Neural progenitor cell (in vitro differentiated cells): ENCODE measurements around the gene EEF1AKMT4. TPM values are rescaled to one million over a fixed set of nuclear protein-coding genes. Genes with fewer than 3 reads are reported as not detected.

Experiments used
- DNase-seq: peaks from one replicate; pipeline ENCODE4 v3.0.0-alpha.2; 2016; ENCODE audit warnings: low spot score
- H2AFZ ChIP-seq: fragments of 200-600 bp; sonication (generic); replicated peaks from 2 replicates; pipeline ENCODE4 v1.6.1; 2016; ENCODE audit warnings: antibody characterized with exemption
- H3F3A ChIP-seq: fragments of 200-600 bp; sonication (generic); 2 replicates; pipeline ENCODE4 v1.6.1; 2016; ENCODE audit warnings: antibody characterized with exemption, low read depth
- H3K27ac ChIP-seq: fragments of 200-600 bp; sonication (generic); 2 replicates; pipeline ENCODE4 v1.5.1; 2016; ENCODE audit warnings: mild to moderate bottlenecking
- H3K27me3 ChIP-seq: fragments of 200-600 bp; sonication (generic); 2 replicates; pipeline ENCODE4 v1.6.1; 2016; ENCODE audit warnings: mild to moderate bottlenecking, moderate library complexity
- H3K36me3 ChIP-seq: fragments of 200-600 bp; sonication (generic); 2 replicates; pipeline ENCODE4 v1.5.1; 2016
- H3K4me1 ChIP-seq: fragments of 200-600 bp; sonication (generic); 2 replicates; pipeline ENCODE4 v1.6.1; 2016; ENCODE audit warnings: mixed run types
- H3K4me2 ChIP-seq: fragments of 200-600 bp; sonication (generic); 2 replicates; pipeline ENCODE4 v1.6.1; 2016
- H3K4me3 ChIP-seq: fragments of 200-600 bp; sonication (generic); 2 replicates; pipeline ENCODE4 v1.5.1; 2016
- H3K79me2 ChIP-seq: fragments of 200-600 bp; sonication (generic); 2 replicates; pipeline ENCODE4 v1.6.1; 2016; ENCODE audit warnings: low read depth
- H3K9ac ChIP-seq: fragments of 200-600 bp; sonication (generic); 2 replicates; pipeline ENCODE4 v1.6.1; 2016
- H3K9me3 ChIP-seq: fragments of 200-600 bp; sonication (generic); 2 replicates; pipeline ENCODE4 v1.5.1; 2016; ENCODE audit warnings: low read depth
- H4K20me1 ChIP-seq: fragments of 200-600 bp; sonication (generic); 2 replicates; pipeline ENCODE4 v1.6.1; 2016; ENCODE audit warnings: low read depth
- H3K27ac Mint-ChIP-seq: 3 replicates; pipeline ENCODE4 v1.8.0; 2021; ENCODE audit warnings: mixed read lengths
- H3K27me3 Mint-ChIP-seq: 2 replicates; pipeline ENCODE4 v1.8.0; 2022; ENCODE audit warnings: low read depth, mild to moderate bottlenecking, inconsistent platforms, moderate library complexity, mixed read lengths; ENCODE audit not compliant: insufficient read depth
- H3K36me3 Mint-ChIP-seq: 3 replicates; pipeline ENCODE4 v1.8.0; 2021; ENCODE audit warnings: mixed read lengths
- H3K4me1 Mint-ChIP-seq: 3 replicates; pipeline ENCODE4 v1.8.0; 2021; ENCODE audit warnings: mixed read lengths
- H3K4me3 Mint-ChIP-seq: 3 replicates; pipeline ENCODE4 v1.8.0; 2021; ENCODE audit warnings: mild to moderate bottlenecking, moderate library complexity, mixed read lengths
- H3K9me3 Mint-ChIP-seq: 3 replicates; pipeline ENCODE4 v1.8.0; 2020; ENCODE audit warnings: mixed read lengths
- EZH2 ChIP-seq: fragments of 200-600 bp; sonication (generic); IDR thresholded peaks from 2 replicates; pipeline ENCODE4 v1.6.1; 2017; ENCODE audit warnings: antibody characterized with exemption, mild to moderate bottlenecking, moderate library complexity
- EZH2phosphoT487 ChIP-seq: fragments of 200-600 bp; sonication (generic); IDR thresholded peaks from 2 replicates; pipeline ENCODE4 v1.6.1; 2017; ENCODE audit warnings: antibody characterized with exemption
- total RNA-seq: library from RNA; depleted of rRNA; stranded (reverse); fragments of >200 nt; gene quantifications from 2 replicates; pipeline ENCODE4 v1.2.3, GENCODE V29; 2015; ENCODE audit warnings: low replicate concordance
- TF ChIP-seq, protein P1 (sequence below): fragments of 200-600 bp; sonication (generic); IDR thresholded peaks from 2 replicates; pipeline ENCODE4 v1.5.1; 2017; ENCODE audit warnings: antibody characterized with exemption, mild to moderate bottlenecking

The EEF1AKMT4 gene
- total RNA-seq, 1 donor from 2014 or later, result 3.7 TPM

DNA sequence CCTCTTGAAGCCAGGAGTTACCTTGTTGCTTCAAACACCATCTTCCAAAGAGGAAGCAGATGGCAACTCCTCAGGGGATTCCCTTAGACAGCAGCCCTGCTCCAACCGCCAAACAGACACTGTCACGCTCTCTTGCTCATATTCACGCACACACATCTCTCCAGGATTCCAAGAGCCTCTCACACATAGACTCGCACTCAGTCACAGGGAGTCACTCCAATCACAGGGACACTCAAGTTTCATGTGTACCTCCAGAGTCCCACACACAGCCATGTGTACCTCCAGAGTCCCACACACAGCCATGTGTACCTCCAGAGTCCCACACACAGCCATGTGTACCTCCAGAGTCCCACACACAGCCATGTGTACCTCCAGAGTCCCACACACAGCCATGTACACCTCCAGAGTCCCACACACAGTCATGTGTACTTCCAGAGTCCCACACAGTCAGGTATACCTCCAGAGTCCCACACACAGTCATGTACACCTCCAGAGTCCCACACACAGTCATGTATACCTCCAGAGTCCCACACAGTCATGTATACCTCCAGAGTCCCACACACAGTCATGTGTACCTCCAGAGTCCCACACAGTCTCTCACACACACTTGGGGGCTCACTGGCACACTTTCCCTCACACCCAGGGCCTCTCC lies 14.0 kb upstream of the EEF1AKMT4 start:
- Histone ChIP-seq H3K4me1 (no peaks in the 10 kb centered on the region), H3K27me3 (peaks cover 42% of the 10 kb centered on the region), H3K36me3 (no peaks in the 10 kb centered on the region), H3K9me3 (no peaks in the 10 kb centered on the region), H3F3A (peaks cover 11% of the 10 kb centered on the region), H4K20me1 (peaks cover 28% of the 10 kb centered on the region), H3K4me3 (no peak overlapping the region), H2AFZ (no peak overlapping the region), H3K9ac (no peak overlapping the region), H3K27ac (no peak overlapping the region), H3K79me2 (no peaks in the 10 kb centered on the region), H3K4me2 (no peak overlapping the region)
- H3K9me3 Mint-ChIP-seq, result peaks cover 2% of the 10 kb centered on the region
- H3K36me3 Mint-ChIP-seq, result no peaks in the 10 kb centered on the region
- H3K4me1 Mint-ChIP-seq, result peaks cover 4% of the 10 kb centered on the region
- TF ChIP-seq EZH2phosphoT487, result no peak
- no peak for TF ChIP-seq EZH2
- TF ChIP-seq, protein P1, sequence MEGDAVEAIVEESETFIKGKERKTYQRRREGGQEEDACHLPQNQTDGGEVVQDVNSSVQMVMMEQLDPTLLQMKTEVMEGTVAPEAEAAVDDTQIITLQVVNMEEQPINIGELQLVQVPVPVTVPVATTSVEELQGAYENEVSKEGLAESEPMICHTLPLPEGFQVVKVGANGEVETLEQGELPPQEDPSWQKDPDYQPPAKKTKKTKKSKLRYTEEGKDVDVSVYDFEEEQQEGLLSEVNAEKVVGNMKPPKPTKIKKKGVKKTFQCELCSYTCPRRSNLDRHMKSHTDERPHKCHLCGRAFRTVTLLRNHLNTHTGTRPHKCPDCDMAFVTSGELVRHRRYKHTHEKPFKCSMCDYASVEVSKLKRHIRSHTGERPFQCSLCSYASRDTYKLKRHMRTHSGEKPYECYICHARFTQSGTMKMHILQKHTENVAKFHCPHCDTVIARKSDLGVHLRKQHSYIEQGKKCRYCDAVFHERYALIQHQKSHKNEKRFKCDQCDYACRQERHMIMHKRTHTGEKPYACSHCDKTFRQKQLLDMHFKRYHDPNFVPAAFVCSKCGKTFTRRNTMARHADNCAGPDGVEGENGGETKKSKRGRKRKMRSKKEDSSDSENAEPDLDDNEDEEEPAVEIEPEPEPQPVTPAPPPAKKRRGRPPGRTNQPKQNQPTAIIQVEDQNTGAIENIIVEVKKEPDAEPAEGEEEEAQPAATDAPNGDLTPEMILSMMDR, result no peak
- no peak for DNase-seq
- H3K4me3 Mint-ChIP-seq, result no peak overlapping the region
- H3K27ac Mint-ChIP-seq, result no peak overlapping the region
- peaks cover 37% of the 10 kb centered on the region for H3K27me3 Mint-ChIP-seq

DNA sequence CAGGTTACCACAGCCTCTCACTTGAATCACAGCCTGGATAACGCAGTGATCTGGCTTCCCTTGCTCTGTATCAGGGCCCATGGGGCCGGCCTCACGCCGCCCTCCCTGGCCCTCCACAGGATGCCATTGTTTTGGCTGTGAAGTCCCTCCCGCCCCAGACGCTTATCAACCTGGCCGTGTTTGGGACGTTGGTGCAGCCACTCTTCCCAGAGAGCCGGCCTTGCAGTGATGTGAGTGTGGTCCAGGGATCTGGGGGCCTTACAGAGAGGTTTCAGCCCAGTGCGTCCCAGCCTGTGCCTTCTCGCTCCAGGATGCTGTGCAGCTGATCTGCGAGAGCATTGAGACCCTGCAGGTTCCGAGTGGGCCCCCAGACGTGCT lies 13.4 kb upstream of the EEF1AKMT4 start:
- H3K36me3 Mint-ChIP-seq, result no peaks in the 10 kb centered on the region
- H3K4me1 ChIP-seq, result no peaks in the 10 kb centered on the region
- no peak overlapping the region for H3K4me3 Mint-ChIP-seq
- H3K27ac ChIP-seq, result no peak overlapping the region
- peaks cover 9% of the 10 kb centered on the region for H3F3A ChIP-seq
- H3K79me2 ChIP-seq, result no peaks in the 10 kb centered on the region
- H2AFZ ChIP-seq, result no peak overlapping the region
- peaks cover 30% of the 10 kb centered on the region for H4K20me1 ChIP-seq
- H3K9ac ChIP-seq, result no peak overlapping the region
- no peak overlapping the region for H3K4me3 ChIP-seq
- H3K27me3 Mint-ChIP-seq, result peaks cover 34% of the 10 kb centered on the region
- no peak overlapping the region for H3K4me2 ChIP-seq
- H3K9me3 Mint-ChIP-seq, result peaks cover 2% of the 10 kb centered on the region
- no peak overlapping the region for H3K27ac Mint-ChIP-seq
- H3K4me1 Mint-ChIP-seq, result peaks cover 4% of the 10 kb centered on the region
- TF ChIP-seq EZH2 (no peak), EZH2phosphoT487 (no peak)
- TF ChIP-seq, protein P1, result no peak
- no peaks in the 10 kb centered on the region for H3K36me3 ChIP-seq
- no peaks in the 10 kb centered on the region for H3K9me3 ChIP-seq
- peaks cover 37% of the 10 kb centered on the region for H3K27me3 ChIP-seq
- no peak for DNase-seq

GRCh38 chr3:184236636-184237035 lies 12.8 kb upstream of the EEF1AKMT4 start:
- no peak overlapping the region for H3K9ac ChIP-seq
- H3K27ac ChIP-seq, result no peak overlapping the region
- H3F3A ChIP-seq, result peaks cover 5% of the 10 kb centered on the region
- Mint-ChIP-seq H3K36me3 (no peaks in the 10 kb centered on the region), H3K4me1 (no peaks in the 10 kb centered on the region), H3K27ac (no peak overlapping the region), H3K27me3 (peaks cover 28% of the 10 kb centered on the region), H3K4me3 (no peak overlapping the region), H3K9me3 (peaks cover 2% of the 10 kb centered on the region)
- H3K4me3 ChIP-seq, result no peak overlapping the region
- no peak for DNase-seq
- H3K4me2 ChIP-seq, result no peak overlapping the region
- no peaks in the 10 kb centered on the region for H3K4me1 ChIP-seq
- H3K9me3 ChIP-seq, result no peaks in the 10 kb centered on the region
- peaks cover 30% of the 10 kb centered on the region for H3K27me3 ChIP-seq
- H2AFZ ChIP-seq, result no peak overlapping the region
- no peaks in the 10 kb centered on the region for H3K36me3 ChIP-seq
- H4K20me1 ChIP-seq, result peaks cover 26% of the 10 kb centered on the region
- TF ChIP-seq EZH2 (no peak), EZH2phosphoT487 (no peak)
- TF ChIP-seq, protein P1, result no peak
- no peaks in the 10 kb centered on the region for H3K79me2 ChIP-seq
